HG02571 (cell line): ENCODE measurements around the gene TROAP.

Experiments used
- ATAC-seq: cut with Tn5 transposase; IDR thresholded peaks from one replicate; pipeline ENCODE4 v1.9.1; 2021; ENCODE audit warnings: mild to moderate bottlenecking, moderate library complexity; ENCODE audit not compliant: unreplicated experiment

TROAP gene

GRCh38 chr12:49341777-49342065, 18.7 kb downstream of the TROAP start:
- no peak for ATAC-seq

DNA sequence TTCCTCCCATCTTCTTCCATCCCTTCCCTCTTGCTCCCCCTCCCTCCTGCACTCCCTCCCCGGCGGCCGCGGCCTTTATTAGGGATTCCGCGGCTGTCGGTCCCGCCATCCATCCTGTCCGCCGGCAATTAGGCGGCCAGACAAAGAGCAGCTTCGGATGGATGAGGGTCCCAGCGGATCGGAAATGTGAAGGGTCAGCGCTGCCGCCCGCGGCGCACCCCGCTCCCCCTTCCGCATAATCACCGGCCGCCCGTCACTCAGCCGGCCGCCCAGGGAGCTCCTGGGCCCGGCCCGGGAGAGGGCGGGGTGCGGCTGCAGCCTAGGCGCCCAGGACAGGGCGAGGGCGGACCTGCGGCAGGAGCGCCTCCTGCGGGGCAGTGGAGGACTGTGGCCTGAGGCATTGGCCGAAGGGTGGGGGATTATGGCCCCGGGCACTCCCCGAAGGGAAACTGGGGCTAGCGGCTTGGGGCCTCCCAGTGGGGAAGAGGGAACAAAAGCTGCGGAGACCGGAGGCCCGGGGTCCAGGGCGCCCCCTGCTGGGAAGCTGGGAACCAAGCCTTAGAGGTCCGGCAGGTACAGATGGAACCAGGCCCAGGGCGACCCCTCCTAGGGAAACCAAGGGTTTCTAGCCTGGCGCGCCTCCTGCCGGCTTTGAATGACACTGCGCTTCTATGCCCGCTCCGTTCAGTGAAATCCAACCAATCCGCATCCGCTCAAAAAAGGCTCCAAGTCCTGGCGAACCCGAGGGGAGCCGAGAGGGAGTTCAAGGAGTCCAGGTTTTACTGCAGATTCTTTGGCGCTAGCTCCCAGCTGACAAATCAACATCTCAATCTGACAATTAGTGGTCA, 19.2 kb downstream of the TROAP start:
- ATAC-seq, result peak; percentile 46

- no peak for ATAC-seq
Observed at GRCh38 chr12:49342914-49343731, 20.1 kb downstream of the TROAP start.

- no peak for ATAC-seq
Observed at GRCh38 chr12:49344486-49345050, 21.5 kb downstream of the TROAP start.

DNA sequence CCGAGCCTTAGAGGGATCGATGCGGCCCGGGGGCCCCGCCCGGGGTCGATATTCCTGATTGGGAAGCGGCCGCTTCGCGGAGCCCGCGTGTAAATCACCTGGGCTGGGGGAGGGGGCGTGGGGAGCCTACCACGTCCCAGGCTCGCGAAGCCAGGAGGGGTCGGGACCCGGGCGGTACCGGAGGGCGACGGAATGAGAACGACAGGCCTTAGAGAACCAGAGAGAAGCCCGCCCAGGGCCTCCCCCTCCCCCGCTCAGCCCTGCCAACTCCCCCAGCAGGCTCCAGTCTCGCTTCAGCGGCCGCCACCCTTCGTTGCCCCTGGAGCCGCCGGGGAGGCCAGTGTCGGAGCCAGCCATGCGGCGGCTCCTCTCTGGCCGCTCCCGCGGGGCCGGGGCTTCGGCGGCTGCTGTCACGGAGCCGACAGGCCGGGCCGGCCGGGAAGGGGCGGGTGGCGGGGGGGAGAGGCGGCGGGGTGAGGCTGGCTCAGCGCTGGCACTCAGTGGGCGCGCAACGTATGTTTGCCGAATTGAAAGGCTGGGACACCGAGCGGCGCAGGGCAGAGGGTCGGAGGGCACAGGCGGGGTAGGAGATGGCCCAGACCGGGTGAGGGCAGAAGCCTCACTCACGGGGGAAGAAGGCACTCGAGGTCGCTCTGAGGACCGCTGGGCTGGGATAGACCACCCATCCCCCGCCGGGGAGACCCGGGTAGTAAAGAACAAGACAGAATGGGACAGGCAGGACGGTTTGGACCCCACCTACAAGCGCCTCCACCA, 22.2 kb downstream of the TROAP start:
- no peak for ATAC-seq

DNA sequence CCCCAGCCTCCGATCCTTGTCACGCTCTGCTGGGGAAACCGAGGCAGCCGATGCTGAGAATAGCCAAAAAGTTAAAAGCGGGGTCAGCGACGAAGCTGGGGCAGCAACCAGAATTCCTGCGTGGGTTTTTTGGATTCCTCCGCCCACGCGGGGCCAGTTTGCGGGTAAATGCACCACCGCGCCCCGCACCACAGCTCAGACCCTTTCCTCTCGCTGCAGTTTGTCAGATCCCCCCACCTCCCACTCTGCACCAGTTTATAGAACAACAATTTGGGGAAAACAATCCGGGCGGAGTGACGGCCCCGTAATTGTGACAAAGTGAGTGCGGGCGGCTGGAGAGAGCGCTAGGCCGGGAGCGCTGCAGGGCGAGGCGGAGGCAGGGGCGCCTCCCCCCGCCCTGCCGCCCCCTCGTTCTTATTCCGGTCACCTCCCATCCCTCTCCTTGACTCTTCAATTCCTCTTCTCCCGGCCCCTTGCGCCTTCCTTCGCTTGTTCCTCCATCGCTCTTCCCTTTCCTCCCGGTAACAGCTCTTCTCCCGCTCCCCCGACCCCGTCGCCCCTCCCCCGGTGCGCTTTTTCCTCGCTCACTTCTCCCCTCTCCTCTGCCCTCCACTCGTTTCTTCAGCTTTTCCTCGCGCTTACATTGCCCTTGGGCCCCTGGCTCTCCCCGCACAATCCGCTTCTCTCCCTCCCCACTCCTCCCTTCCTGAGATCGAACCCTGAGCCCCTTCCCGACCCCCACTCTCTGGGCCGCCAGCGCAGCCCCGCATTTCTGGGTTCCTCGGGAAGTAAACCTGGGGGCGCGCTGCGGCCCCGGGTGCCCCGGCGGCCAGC, 23.0 kb downstream of the TROAP start:
- ATAC-seq, result no peak

DNA sequence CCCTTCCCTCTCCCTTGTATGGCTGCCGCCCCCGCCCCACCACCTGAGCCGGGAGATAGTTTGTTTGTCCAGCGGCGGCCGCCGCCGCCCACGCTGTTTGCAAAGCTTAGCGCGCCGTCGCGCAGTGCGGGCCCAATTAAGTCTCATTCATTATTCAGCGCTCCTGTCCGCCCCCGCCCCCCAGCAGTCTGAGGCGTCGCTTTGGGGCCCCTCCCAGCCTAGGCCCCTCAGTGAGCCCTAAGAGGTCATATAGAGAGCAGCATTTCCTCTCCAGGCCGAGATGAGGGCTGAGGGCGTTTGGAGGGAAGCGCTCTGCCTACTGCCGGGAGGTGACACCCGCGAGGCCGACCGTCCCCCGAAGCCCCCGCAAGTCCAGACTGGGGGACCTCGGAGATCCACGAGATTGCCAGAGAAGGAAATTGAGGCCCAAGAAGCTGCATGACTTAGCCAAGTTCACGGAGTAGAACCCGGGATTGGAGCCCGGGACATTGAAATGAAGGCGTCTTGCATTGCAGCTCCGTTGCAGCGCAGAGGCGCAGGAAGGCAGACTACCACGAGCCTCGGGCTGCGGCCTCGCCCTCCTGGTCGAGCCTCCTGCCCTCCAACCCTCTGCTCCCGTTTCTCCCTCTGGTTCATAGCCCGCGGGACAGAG, 23.7 kb downstream of the TROAP start, which contains the start of gene DNAJC22:
TSS of gene DNAJC22 (plus strand) at position 230 of the 652 bp plus-strand sequence. CDS start 1,985 bp downstream, outside the sequence.
- ATAC-seq, result no peak

- no peak for ATAC-seq
Observed at GRCh38 chr12:49347311-49348193, 24.5 kb downstream of the TROAP start.

- ATAC-seq, result no peak
Observed at GRCh38 chr12:49348781-49349180, 25.7 kb downstream of the TROAP start.

DNA sequence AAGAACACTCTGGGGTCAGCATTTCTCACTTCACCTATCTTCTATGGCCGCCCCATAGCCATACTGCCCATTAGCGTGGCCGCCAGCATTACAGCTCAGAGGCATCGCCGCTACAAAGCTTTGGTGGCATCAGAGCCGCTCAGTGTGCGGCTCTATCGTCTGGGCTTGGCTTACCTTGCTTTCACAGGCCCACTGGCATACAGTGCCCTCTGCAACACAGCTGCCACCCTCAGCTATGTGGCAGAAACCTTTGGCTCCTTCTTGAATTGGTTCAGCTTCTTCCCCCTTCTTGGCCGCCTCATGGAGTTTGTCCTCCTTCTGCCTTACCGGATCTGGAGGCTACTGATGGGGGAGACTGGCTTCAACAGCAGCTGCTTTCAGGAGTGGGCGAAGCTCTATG, 26.2 kb downstream of the TROAP start:
- ATAC-seq, result no peak

DNA sequence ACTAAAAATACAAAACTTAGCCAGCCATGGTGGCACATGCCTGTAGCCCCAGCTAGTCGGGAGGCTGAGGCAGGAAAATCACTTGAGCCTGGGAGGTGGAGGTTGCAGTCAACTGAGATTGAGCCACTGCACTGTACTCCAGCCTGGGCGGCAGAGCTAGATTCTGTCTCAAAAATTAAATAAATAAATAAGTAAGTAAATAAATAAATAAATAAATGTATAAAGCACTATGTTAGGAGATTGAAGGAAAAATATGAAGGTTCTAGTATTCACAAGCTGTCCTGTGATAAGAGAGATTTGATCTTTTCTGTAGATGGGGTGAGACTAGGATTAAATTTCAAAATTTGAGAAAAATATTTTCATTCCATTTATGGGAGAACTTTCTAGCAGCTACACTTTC, 29.3 kb downstream of the TROAP start:
- ATAC-seq, result no peak

DNA sequence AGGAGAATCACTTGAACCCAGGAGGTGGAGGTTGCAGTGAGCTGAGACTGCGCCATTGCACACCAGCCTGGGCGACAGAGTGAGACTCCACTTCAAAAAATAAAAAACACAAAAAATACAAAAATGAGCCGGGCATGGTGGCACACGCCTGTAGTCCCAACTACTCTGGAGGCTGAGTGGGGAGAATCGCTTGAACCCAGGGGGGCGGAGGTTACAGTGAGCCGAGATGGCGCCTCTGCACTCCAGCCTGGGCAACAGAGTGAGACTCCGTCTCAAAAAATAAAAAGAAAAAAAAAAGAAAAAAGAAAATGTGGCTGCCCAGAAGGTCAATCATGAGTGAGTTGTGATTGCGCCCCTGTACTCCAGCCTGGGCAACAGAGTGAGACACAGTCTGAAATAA, 32.9 kb downstream of the TROAP start:
- ATAC-seq, result no peak

DNA sequence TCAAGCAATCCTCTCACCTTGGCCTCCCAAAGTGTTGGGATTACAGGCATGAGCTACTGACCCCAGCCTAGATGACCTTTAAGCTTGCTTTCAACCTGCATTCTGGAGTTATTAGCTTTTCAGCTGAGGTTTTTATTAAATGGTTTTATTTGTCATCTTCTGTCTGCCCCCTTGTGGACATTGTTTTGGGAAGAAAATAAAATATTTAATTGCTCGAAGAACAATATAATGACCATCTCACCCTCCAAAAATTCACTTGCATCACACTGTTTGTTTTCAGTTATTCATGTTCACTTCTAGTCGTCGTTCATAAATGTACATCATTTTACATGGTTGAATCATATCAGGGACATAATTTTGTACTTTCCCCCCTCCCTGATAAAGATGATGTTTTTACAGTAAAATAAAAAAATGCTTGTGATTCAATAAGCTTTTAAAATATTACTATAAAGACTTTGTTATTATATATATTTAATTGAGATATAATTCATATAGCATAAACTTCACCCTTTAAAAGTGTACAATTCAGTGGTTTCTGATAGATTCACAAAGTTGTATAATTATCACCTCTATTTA, 34.1 kb downstream of the TROAP start:
- ATAC-seq, result no peak

- peak; percentile 50 for ATAC-seq
Observed at GRCh38 chr12:49358483-49359141, 35.6 kb downstream of the TROAP start.

DNA sequence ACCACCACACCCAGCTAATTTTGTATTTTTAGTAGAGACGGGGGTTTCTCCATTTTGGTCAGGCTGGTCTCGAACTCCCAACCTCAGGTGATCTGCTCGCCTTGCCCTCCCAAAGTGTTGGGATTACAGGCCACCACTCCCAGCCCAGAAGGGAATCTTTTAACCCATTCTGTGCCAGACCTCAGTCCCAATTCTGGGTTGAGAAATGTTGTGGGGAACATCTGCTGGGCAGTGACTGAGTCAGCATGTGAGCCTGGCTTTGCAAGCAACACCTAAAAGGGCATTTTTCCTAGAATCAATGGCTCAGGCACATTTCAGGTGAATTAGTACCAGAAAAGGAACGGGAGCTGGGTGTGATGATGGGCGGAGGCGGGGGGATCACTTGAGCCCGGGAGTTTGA, 36.6 kb downstream of the TROAP start:
- ATAC-seq, result no peak

DNA sequence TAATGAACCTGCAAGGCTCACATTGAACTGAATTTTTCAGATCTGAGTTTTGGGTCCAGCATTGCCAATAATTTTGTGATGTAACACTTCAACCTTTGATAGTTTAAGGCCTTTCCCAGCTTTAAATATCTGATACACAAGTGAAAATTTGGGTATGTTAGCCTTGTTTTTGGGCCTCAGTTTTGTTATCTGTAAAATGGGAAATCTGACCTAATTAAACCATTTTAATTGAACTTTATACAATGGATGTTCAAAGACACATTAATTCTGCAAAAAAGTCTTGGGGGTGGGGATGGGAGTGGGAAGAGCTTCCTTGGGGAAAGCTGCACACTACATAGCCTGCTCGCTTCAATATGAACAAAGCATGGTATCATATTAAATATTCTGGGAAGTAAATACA, 39.0 kb downstream of the TROAP start:
- ATAC-seq, result no peak

DNA sequence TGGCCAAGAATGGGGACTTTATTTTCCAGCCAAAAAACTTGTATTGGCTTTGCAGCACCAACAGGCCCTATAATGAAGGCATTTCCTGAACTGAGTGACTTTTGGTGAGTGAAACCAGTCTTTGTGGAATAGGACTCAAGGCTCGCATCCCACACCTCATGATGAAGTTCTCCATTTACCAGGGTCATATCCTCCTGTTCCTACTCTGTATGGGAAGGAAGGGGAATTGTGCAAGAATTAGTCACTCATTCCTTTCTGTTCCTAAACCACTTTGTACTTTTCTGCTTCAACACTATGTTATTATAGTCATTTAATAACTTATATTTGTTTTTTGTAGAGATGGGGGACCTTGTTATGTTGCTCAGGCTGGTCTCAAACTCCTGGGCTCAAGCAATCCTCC, 41.9 kb downstream of the TROAP start:
- no peak for ATAC-seq

- ATAC-seq, result no peak
Observed at GRCh38 chr12:49365542-49365941, 42.5 kb downstream of the TROAP start.
